GM18499 (cell line): ENCODE measurements around the gene OSTF1.

Experiments used
- ATAC-seq: cut with Tn5 transposase; IDR thresholded peaks from one replicate; pipeline ENCODE4 v1.9.1; 2021; ENCODE audit warnings: moderate number of reproducible peaks; ENCODE audit not compliant: insufficient read depth, unreplicated experiment

Gene OSTF1

DNA sequence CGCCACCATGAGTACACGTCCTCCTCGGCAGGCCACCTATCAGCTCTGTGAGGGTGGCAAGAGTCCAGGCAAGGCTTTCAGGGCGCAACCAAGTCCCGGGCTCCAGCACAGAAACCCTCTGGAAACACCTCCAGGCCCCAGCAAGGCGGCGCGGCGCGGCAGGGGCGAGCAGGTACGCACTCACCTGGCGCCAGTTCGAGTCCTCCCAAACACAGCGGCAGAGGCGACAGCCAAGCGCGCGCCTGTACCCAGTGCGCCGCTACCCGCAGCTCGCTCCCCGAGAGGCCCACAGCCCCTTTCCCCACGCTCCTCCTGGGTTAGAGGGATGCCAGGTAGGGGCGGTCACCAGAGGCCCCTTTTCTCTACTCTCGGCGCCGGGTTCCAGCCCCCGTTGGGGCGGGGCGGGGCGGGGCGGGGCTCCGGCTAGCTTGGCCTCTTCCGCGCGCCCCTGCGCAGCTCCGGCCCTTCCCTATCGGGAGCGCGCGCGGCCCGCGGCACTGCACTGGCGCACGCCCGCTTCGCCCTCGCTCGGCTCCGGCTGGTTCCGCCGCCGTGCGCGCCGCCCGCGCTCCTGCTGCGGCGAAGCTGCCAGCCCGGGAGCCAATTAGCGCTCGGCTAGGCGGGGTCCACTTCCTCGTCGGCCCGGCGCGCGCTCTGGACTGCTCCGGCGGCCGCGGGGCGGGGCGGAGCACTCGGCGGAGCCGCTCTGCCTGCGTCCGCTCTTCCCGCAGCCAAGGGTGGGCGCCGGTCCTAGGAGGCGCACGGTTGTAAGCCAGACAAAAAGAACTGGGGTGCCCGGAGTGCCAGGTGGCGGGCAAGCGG is at the start of gene OSTF1, which contains the start of gene NMRK1:
Gene OSTF1, plus strand, starts transcription at position 691 of the 822 bp plus-strand sequence. CDS start 179 bp downstream, outside the sequence.
Gene NMRK1, minus strand, starts transcription at position 332 of the 822 bp plus-strand sequence. CDS start 5,040 bp downstream, outside the sequence.
- ATAC-seq, result peak; percentile 49

- ATAC-seq, result no peak
These were observed 49.3 kb upstream of the OSTF1 start for GRCh38 chr9:75039009-75039408.

DNA sequence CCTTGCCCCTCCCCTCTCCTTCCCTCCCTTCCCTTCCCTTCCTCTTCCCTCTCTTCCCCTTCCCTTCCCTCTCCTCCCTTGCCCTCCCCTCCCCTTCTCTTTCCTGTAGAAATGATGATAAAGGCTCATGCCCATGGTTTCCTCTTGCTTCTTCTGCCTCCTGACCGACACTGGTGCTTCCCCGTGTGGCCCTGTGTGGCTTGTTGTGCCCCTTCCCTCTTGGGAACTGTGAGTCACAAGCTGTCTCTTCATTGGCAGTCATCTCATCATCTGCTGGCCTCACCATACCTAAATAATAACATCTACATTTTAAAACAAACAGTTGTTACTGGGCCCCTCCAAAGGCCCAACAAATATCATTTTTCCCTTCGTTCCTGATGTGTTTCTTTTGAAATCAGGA is 48.5 kb upstream of the OSTF1 start:
- no peak for ATAC-seq

GRCh38 chr9:75041041-75041440 is 47.3 kb upstream of the OSTF1 start:
- ATAC-seq, result no peak

DNA sequence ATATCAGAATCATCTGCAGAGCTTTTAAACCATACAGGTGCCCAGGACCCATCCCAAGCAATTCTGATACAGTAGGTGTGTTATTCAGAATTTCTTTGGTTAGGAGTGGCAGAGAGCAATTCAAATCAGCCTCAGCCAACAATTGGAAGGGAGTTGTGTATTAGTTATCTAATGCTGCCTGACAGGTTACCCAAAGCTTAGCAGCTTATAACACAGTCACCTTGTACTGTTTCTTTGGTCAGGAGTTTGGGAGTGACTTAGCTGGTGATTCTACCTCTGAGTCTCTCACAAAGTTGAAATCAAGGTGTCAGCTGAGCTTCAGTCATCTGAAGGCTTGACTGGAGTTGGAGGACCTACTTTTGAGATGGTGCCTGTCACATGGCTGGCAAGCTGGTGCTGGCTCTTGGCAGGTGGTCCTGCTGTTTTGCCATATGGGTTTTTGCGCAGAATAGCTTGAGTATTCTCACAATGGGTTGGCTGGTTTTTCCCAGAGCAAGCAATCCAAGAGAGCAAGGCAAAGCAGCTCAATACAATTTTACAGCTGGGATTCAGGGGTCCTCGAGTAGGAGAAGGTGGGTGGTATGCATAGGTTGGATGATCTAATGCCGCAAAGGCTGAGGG is 41.5 kb upstream of the OSTF1 start:
- no peak for ATAC-seq

DNA sequence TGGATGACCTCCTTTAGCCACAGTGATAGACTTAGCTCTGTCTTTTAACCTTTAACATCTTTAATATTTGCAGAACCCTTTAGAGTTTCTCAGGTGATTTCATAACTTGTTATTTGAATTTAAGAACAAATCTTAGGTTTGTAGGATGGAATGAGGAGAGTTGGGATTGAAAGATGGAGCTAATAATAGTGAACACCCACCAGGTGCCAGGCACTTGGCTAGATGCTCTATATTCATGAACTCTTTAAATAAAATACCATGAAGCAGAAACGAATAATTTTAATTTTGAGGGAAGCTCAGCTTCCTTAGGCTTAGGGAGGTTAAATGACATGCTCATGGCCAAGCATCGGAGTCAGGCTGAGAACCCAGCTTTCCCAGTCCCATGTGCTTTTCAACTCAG is 40.8 kb upstream of the OSTF1 start:
- no peak for ATAC-seq

DNA sequence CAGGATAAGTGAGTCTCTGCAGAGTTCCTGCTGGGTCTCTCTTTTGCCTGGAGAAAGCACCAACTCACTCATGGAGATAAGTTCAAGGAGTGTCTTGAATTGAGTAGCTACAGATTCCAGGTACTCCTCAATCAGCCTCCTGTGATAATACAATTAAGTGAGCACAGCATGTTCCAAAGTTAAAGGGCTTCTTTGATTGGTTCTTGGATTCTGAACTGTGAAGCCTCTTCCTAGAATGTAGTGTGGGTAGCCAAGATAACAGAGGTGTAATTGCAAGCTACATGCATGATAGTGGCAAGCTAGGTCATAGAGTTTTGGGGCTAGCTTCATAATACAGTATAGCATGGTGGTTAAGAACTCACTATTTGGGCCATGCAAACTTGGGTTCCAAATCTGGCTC is 37.0 kb upstream of the OSTF1 start:
- ATAC-seq, result no peak

GRCh38 chr9:75053869-75054268 is 34.4 kb upstream of the OSTF1 start:
- peak; percentile 78 for ATAC-seq

GRCh38 chr9:75054368-75055001 is 33.8 kb upstream of the OSTF1 start:
- no peak for ATAC-seq

DNA sequence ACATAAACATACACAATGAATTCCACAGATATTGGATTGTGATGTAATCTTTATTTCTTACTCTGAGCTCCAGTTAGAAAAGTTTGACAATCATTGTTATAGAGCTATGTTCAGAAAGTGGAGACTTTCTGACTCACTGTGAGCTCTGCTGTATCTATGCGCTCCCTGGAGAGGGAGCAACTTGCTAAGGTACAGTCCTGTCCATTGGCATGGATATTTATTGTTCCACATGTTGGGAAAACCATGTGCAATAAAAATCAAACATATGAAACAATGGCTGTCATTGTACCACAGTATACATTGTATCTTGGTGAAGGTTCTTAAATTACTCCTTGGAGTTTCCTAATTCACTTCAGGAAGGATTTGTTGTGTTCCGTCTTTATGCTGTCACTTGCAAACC is 27.1 kb upstream of the OSTF1 start:
- no peak for ATAC-seq

DNA sequence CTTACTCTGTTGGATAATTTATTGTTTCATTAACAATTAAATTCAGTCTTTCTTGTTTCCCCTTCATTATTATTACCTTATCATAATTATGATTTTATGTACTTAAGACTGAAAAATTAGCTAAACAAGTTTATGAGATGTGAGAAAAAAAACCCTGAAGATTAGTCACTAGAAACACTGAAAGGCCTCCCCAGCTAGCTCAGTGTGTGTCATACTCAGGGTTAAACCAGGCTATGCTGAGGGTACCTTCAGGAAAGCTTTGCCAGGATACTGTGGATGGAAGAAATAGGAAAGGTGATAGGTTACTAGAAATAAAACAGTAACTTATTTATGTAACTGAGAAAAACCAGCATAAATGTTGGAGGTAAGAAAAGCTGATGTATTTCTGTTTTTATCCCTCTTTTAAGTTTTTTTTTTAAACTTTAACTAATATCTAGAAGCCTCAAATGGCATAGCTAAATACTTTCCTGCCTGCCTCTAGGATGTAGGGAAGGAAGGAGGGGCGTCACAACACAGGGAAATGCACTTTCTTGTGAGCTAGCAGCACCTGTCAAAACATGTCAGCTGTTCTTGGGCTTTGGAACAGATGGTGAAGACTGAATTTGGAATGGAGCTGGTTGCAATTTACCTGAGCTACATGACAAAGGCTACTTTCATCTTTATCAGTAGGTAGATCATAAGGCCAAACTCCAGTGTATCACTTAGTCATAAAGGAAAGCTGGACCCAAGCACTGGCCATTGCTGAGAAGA is 24.6 kb upstream of the OSTF1 start:
- no peak for ATAC-seq

DNA sequence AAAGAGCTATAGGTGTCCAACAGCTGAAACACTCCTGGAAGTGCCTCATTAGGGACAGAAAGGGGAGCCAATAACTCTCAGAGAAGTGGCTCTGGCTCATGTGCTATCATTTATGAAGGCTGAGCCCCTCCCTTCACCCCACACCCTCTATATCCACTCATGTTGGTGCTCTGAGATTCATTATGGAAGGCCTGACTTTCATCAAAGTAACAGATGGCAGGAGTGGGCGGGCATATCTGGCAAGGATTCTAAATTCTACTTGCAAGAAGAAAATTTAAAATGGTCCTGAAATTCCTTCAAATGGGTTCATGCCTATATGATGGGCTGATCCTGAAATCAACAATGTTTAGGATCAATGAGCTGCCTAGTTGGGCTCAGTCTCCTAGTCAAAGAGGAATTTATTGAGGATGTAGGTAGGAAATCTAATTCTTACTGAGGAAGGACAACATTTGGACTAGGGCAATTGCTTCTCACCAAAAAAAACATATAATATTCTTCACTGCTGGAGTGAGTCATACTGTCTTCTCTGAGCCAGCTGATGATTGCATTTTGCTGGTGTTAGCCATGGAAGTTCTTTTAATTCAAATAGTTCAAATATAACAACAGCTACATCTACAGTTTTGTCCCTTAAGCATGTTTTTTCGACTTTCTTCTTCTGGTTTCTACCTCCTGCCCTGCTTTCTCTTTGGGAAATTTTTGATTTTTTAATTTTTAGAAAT is 23.8 kb upstream of the OSTF1 start:
- ATAC-seq, result no peak

DNA sequence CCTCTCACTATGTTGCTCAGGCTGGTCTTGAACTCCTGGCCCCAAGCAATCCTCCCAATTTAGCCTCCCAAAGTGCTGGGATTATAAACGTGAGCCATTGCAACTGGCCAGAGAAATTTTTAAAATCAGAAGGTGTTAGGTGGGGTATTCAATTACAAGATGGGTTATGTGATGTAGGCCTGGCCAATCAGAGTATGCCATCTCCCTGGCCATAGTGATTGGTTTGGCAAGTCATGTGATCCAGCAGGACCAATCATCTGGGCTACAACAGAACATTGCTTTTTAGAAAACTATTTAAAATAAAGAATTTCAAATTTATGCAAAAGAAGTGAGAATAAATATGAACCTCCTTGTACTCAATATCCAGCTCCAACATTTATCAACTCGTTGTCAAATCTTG is 22.8 kb upstream of the OSTF1 start:
- no peak for ATAC-seq

DNA sequence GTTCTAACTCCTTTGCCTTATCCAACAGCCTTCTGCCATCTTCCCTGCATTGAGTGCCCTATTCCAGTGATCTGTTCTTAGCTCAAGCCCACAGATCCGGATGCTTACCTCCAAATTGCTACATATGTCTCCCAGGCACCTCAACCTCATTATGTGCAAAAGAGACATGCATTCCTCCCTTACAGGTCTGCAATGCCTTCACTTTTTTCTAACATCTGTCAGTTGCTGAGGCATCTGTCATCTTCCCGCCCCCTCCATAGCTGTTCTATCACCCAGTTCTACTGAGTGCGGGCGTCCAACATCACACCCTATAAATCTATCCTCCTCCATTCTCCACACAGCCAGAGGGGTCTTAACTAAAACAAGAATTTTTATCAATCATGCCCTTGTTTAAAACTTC is 20.4 kb upstream of the OSTF1 start:
- no peak for ATAC-seq

DNA sequence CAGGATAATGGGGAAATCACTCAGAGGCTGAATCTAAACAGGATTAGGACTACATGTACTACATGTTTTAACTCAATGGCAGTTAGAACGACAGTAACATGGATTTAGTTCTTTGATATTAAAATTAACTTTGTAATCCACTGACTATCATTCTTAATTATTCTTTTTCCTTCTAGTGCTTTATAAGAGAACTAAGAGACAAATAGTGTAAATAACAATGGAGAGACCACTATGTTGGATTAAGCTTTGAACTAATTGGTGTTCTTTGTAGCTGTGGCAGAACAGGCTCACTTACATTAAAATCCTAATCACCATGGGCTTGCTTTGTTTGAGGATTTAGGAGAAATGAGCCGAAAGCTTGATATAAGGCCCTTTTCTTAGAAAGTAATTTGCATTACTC is 19.1 kb upstream of the OSTF1 start:
- no peak for ATAC-seq

GRCh38 chr9:75071530-75072122 is 16.7 kb upstream of the OSTF1 start:
- no peak for ATAC-seq

DNA sequence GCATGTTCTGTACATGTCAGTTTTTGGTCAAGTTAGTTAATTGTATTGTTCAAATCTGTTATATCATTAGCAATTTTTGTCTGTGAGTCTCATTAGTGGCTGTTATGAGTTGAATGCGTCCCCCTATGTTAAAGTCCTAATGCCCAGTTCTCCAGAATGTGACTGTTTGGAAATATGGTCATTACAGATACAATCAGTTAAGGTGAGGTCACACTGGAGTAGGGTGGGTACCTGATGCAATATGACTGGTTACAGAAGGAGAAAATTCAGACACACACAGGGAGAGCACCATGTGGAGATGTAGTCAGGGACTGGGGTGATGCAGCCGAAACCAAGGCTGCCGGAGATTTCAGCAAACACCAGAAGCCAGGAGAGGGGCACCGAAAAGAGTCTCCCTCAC is 15.4 kb upstream of the OSTF1 start:
- no peak for ATAC-seq

DNA sequence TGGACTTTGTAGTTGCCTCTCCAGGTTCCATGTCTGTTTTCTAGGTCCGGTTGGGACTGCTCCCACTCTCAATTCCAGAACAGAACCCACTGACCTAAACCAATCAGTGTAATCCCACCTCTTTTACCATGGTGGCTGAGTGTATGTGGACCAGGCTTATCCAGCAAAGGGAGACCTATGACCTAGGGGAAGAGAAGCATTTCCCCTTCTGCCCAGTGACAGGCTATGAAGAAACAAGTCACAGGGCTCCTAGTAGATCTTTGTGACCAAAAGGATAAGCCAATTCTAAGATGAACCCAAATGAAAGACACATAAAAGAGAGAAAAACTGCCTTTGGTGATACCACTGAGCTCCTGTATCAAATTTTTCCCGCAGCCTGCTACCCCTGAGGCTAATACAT is 6.7 kb upstream of the OSTF1 start:
- ATAC-seq, result no peak

DNA sequence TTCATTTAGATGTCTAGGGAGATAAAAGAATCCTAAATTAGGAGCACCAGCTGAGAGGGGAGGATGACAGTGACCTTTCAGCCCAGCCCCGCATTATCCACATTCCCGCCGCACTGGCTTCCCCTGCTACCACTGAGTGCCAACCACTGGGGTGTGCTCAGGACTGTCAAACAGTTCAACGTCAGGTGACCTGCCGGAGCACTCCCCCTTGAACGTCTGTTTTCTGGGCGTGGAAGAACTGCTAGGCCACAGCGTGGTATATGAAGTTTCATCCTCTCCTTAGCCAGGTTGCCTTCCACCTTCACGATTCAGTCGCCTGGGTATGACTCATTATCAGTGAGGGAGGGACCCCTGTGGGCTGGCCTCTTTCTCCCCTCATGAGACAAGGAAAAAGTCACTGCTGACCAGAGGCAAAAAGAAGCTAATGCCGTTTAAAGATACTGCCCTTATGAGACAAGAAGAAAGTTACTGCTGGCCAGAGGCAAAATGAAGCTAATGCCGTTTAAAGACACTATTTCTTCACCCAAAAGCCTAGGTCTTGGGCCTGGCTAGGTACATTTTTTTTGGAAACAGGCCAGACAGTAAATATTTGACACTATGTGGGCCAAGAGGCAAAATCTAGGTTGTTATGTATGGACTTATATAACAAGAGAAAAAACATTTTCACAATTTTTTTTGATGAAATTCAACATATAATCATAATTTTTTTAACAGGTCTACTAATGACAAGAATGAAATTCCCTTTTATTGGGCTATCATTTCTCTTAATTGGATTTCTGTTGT is 4.9 kb upstream of the OSTF1 start:
- no peak for ATAC-seq
